ENCODE data around the gene LANCL3.

Gene LANCL3

GRCh38 chrX:37679888-37680287 is 108.4 kb downstream of the LANCL3 start:
- DNase-seq (ENCODE audit: low read depth in 2 of 2): no peak

GRCh38 chrX:37684426-37684825 is 113.0 kb downstream of the LANCL3 start:
- no peak for DNase-seq (ENCODE audit: low read depth in 2 of 2)

GRCh38 chrX:37684973-37685372 is 113.5 kb downstream of the LANCL3 start:
- no peak for DNase-seq (ENCODE audit: low read depth in 2 of 2)

- peak; percentile 4 to 17 for DNase-seq (ENCODE audit: low read depth in 2 of 2)
Measured at GRCh38 chrX:37685381-37686359, 114.2 kb downstream of the LANCL3 start, which contains the start of gene XK. TSS of gene XK (plus strand) at chrX:37685791. CDS start at chrX:37685962, 171 bp downstream.

GRCh38 chrX:37686369-37686995 is 115.0 kb downstream of the LANCL3 start:
- DNase-seq (ENCODE audit: low read depth in 2 of 2): no peak

- no peak for DNase-seq (ENCODE audit: low read depth in 2 of 2)
Measured at GRCh38 chrX:37686996-37687395, 115.5 kb downstream of the LANCL3 start.

- DNase-seq (ENCODE audit: low read depth in 2 of 2): no peak
Measured at GRCh38 chrX:37690119-37690518, 118.7 kb downstream of the LANCL3 start.

GRCh38 chrX:37692918-37693317 is 121.5 kb downstream of the LANCL3 start:
- DNase-seq (ENCODE audit: low read depth in 2 of 2): no peak

- DNase-seq (ENCODE audit: low read depth in 2 of 2): no peak
Measured at GRCh38 chrX:37697169-37697760, 125.8 kb downstream of the LANCL3 start.

GRCh38 chrX:37701588-37701987 is 130.1 kb downstream of the LANCL3 start:
- DNase-seq (ENCODE audit: low read depth in 2 of 2): no peak

- no peak for DNase-seq (ENCODE audit: low read depth in 2 of 2)
Measured at GRCh38 chrX:37711991-37712390, 140.5 kb downstream of the LANCL3 start.

GRCh38 chrX:37712458-37712857 is 141.0 kb downstream of the LANCL3 start:
- no peak for DNase-seq (ENCODE audit: low read depth in 2 of 2)

- DNase-seq (ENCODE audit: low read depth in 2 of 2): no peak
Measured at GRCh38 chrX:37714479-37714878, 143.0 kb downstream of the LANCL3 start.

GRCh38 chrX:37716602-37717001 is 145.1 kb downstream of the LANCL3 start:
- no peak for DNase-seq (ENCODE audit: low read depth in 2 of 2)

GRCh38 chrX:37717708-37718107 is 146.2 kb downstream of the LANCL3 start:
- no peak for DNase-seq (ENCODE audit: low read depth in 2 of 2)

GRCh38 chrX:37722595-37722994 is 151.1 kb downstream of the LANCL3 start:
- no peak for DNase-seq (ENCODE audit: low read depth in 2 of 2)

GRCh38 chrX:37726346-37726745 is 154.9 kb downstream of the LANCL3 start:
- DNase-seq (ENCODE audit: low read depth in 2 of 2): no peak

Measured in stimulated activated CD8-positive, alpha-beta memory T cell treated with anti-CD3 and anti-CD28 coated beads, Interleukin-2, amount 100 ng/mL, for 48 hours (primary cell).